ENCODE data around the gene TMEM187.

- TF ChIP-seq REST (IDR thresholded peaks at IDR 0.05; ENCODE audit: insufficient read depth in 1 of 2, low read depth in 2 of 2, low read length in 2 of 2) (no peak), POLR2AphosphoS5 (IDR thresholded peaks at IDR 0.05; ENCODE audit: low read depth, low read length) (no peak), TAF1 (IDR thresholded peaks at IDR 0.05; ENCODE audit: borderline replicate concordance, insufficient read depth, low read length) (no peak), FOXP2 (optimal IDR thresholded peaks at IDR 0.05; ENCODE audit: borderline replicate concordance, extremely low read depth, extremely low read length, insufficient read depth) (no peak)
Measured at GRCh38 chrX:153973127-153974002, 811 bp downstream of the TMEM187 start.

Measured in PFSK-1 (cell line).